Measurements from ENCODE around the gene MTHFSD. TPM values are rescaled to one million over a fixed set of nuclear protein-coding genes. Genes with fewer than 3 reads are reported as not detected.
A peak's percentile ranks its signal among the peaks of the same experiment; 100 is the strongest.

The MTHFSD gene
- total RNA-seq, 3 donors from 2014 or later, result 18.9 to 21.2 (median 20.1) TPM

DNA sequence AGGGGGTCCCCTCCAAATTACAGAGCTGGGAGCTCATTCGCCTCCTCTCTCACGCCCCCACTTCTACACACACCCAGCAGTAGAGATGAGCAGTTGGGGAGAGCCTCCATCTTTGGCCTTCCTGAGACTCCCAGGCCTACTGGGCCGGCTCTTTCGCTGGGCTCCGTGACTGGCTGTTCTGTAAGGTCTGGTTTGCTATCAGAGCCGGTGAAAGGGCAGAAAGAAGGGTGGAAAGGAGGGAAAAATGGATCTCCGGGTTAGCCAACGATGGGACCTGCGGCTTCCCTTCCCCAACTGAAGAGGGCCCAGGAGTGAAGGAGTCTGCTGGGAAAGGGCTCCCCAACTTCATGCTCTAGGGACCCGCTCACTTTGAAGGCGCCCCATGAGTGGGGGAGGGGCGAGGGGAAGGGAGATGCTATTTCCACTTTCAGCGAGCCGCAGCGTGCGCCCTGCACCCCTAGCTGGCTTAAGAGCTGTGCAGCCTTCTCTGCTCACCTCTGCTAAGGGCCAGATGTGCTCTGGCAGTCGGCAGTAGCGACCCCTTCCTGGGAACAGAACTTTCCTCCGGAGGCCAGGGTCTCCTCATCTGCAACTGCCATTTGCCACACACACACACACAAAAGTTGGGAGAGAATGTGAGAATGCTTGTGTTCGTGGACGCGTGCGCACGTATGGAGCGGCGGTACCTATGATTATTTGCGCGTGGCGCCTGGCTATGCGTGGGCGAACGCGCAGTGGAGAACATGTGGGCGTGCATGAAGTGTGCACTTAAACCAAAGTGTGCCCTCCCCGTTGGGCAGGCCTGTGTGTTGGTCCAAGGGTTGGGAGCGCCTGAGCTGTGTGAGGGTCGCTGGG, 47.6 kb downstream of the MTHFSD start:
- Mint-ChIP-seq H3K4me3 (peak overlapping the region; percentile 68), H3K27me3 (ENCODE audit: low read depth) (peaks cover 72% of the 10 kb centered on the region)
- ATAC-seq, result no peak

DNA sequence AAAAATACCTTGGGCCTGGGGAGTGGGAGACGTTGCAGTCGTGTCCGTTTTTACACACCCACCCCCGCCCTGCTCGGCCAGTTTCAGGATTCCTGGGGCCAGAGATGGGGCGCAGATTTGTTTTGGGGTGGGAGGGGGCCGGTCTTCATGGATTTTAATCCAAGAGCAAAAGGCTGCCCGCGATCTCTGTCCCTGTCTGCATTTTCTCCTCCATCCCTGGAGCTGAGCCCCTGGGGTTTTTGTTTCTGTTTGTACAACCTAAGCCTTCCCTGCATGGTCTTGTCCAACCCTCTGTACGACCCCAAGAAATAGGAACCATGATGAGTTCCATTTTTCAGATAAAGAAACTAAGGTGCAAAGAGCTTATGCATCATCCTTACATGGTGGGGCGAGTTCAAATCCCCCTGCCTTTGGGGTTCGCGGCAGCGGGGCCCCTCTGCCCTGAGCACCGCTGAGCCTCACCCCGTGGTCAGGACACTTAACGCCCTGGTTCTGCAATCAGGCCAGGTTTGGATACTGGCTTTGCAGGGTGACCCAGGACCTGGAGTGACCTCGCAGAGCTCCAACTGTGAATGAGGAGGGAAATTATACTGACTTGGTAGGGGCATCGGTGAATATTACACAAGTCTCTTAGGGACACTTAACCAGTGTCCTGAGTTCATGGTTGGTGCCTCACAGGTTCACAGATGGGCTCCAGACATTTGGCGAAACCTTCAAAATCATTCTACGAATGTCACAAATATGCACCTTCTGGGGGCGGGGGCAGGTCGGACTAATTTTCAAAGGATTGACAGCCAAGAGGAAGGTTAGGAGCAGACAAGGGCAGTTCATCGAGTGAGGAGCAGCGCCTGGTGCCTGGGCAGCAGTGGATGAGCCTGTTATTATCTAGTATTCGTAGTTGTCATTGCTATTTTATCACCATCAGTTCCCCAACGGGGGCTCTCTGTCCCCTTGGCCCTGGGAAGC, 48.9 kb downstream of the MTHFSD start:
- Mint-ChIP-seq H3K4me1 (ENCODE audit: low read depth) (peaks cover 27% of the 10 kb centered on the region), H3K9me3 (no peaks in the 10 kb centered on the region), H3K4me3 (peak overlapping the region; percentile 43), H3K27me3 (ENCODE audit: low read depth) (peaks cover 75% of the 10 kb centered on the region), H3K36me3 (ENCODE audit: insufficient read depth) (no peaks in the 10 kb centered on the region)
- no peak for ATAC-seq
- no peak for DNase-seq

More for the DNA sequence above, 47.6 kb downstream of the MTHFSD start:
- no peak for DNase-seq
- Mint-ChIP-seq H3K9me3 (no peaks in the 10 kb centered on the region), H3K4me1 (ENCODE audit: low read depth) (peaks cover 30% of the 10 kb centered on the region), H3K36me3 (ENCODE audit: insufficient read depth) (no peaks in the 10 kb centered on the region)

- Mint-ChIP-seq H3K4me1 (ENCODE audit: low read depth) (peaks cover 24% of the 10 kb centered on the region), H3K36me3 (ENCODE audit: insufficient read depth) (no peaks in the 10 kb centered on the region), H3K27me3 (ENCODE audit: low read depth) (peaks cover 80% of the 10 kb centered on the region), H3K4me3 (no peak overlapping the region), H3K9me3 (no peaks in the 10 kb centered on the region)
- no peak for ATAC-seq
- DNase-seq, result no peak
These were observed 49.7 kb downstream of the MTHFSD start for GRCh38 chr16:86505185-86505898.

DNA sequence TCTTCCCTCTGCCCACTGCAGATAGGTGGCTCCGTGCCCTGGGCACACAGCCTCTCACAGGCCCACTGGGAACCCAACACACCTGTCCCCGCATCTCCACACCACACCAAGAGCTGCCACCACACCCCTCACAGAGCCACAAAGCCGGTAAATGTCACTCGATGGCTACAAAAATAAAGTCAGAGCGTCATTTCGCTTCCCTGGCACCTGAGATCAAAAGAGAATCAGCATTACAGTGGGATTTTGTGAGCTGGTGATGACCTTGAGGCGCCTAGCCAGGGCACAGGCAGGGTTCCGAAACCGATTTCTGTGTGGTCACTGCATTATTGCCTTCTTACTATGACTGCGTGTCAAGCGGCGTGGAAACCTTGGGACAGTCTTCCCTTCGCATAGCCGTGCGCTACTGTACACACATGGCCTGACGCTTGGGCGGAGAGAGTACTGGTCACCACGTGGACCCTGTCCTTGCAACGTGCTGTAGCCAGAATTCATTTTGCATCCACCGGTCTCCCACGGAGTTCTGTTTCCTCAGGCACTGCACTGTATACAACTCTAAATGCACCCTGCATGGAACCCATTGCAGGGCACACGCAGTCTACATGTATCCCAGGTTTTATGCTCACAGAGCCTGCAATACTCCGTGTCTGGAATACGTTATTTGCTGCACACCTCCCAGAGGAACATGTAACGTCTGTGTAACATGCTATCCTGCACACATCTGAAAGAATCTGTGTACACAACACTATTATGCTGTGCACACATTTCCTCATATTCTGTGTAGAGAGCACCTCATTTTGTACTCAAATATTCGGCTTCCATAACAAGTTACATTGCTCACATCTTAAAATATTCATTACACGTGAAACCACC, 50.5 kb downstream of the MTHFSD start:
- DNase-seq (no peak), ATAC-seq (no peak)
- H3K36me3 Mint-ChIP-seq (ENCODE audit: insufficient read depth), result no peaks in the 10 kb centered on the region
- peaks cover 24% of the 10 kb centered on the region for H3K4me1 Mint-ChIP-seq (ENCODE audit: low read depth)
- H3K9me3 Mint-ChIP-seq, result no peaks in the 10 kb centered on the region
- peaks cover 87% of the 10 kb centered on the region for H3K27me3 Mint-ChIP-seq (ENCODE audit: low read depth)
- no peak overlapping the region for H3K4me3 Mint-ChIP-seq

- ATAC-seq (no peak), DNase-seq (no peak)
- Mint-ChIP-seq H3K4me3 (no peak overlapping the region), H3K36me3 (ENCODE audit: insufficient read depth) (no peaks in the 10 kb centered on the region), H3K4me1 (ENCODE audit: low read depth) (peaks cover 20% of the 10 kb centered on the region), H3K27me3 (ENCODE audit: low read depth) (peaks cover 88% of the 10 kb centered on the region), H3K9me3 (no peaks in the 10 kb centered on the region)
These were observed 51.2 kb downstream of the MTHFSD start for GRCh38 chr16:86503830-86504229.

- peaks cover 20% of the 10 kb centered on the region for H3K4me1 Mint-ChIP-seq (ENCODE audit: low read depth)
- no peaks in the 10 kb centered on the region for H3K9me3 Mint-ChIP-seq
- no peaks in the 10 kb centered on the region for H3K36me3 Mint-ChIP-seq (ENCODE audit: insufficient read depth)
- DNase-seq (no peak), ATAC-seq (no peak)
- H3K27me3 Mint-ChIP-seq (ENCODE audit: low read depth), result peaks cover 90% of the 10 kb centered on the region
- no peak overlapping the region for H3K4me3 Mint-ChIP-seq
These were observed 51.9 kb downstream of the MTHFSD start for GRCh38 chr16:86502856-86503748.

GRCh38 chr16:86501989-86502855, 52.8 kb downstream of the MTHFSD start:
- no peak for ATAC-seq
- DNase-seq, result no peak
- Mint-ChIP-seq H3K27me3 (ENCODE audit: low read depth) (peaks cover 86% of the 10 kb centered on the region), H3K9me3 (no peaks in the 10 kb centered on the region), H3K36me3 (ENCODE audit: insufficient read depth) (no peaks in the 10 kb centered on the region), H3K4me1 (ENCODE audit: low read depth) (peaks cover 14% of the 10 kb centered on the region), H3K4me3 (no peak overlapping the region)

DNA sequence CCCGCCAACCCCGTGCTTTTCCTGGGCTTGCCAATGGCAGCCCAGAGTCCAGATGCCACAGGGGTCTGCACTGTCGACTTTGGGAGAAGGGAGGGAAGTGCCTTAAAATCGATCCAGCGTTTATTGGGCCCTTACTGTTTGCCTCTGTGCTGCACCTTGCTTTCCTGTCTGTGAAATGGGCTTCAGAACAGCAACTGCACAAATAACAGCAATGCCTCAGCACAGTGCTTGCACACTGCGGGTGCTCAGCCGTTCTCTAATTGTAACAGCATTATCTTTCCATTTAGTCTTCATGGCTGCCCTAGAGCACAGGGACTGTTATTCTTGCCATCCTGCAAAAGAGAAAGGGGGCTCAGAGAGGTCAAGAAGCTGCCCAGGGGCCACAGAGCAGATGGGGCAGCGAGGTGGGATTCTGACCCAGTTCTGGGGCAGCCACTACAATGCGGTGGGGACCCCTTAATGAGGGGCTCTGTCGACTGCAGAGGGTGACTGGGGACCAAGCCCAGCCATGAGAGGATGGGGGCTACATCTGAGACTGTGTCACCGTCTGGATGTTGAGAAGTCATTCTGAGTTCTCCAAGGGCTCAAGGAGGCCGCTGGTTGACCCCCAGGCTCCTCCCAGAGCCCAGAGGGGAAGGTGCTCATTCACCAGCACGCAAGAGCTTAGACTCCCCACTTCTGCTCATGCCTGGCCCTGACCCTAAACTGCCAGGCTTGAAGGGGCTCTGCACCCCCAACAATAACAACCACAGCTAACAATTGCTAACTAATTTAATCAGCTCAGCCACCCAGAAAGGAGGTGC, 54.1 kb downstream of the MTHFSD start:
- H3K9me3 Mint-ChIP-seq, result no peaks in the 10 kb centered on the region
- peaks cover 85% of the 10 kb centered on the region for H3K27me3 Mint-ChIP-seq (ENCODE audit: low read depth)
- no peaks in the 10 kb centered on the region for H3K36me3 Mint-ChIP-seq (ENCODE audit: insufficient read depth)
- H3K4me3 Mint-ChIP-seq, result no peak overlapping the region
- ATAC-seq (no peak), DNase-seq (no peak)
- H3K4me1 Mint-ChIP-seq (ENCODE audit: low read depth), result peaks cover 8% of the 10 kb centered on the region

- no peaks in the 10 kb centered on the region for H3K36me3 Mint-ChIP-seq (ENCODE audit: insufficient read depth)
These were observed 54.9 kb downstream of the MTHFSD start for GRCh38 chr16:86499889-86500707.

GRCh38 chr16:86499440-86499786, 55.6 kb downstream of the MTHFSD start:
- Mint-ChIP-seq H3K36me3 (ENCODE audit: insufficient read depth) (no peaks in the 10 kb centered on the region), H3K4me3 (no peak overlapping the region), H3K27me3 (ENCODE audit: low read depth) (peaks cover 85% of the 10 kb centered on the region), H3K9me3 (no peaks in the 10 kb centered on the region), H3K4me1 (ENCODE audit: low read depth) (peaks cover 3% of the 10 kb centered on the region)
- no peak for ATAC-seq
- no peak for DNase-seq

More at GRCh38 chr16:86499889-86500707, 54.9 kb downstream of the MTHFSD start:
- Mint-ChIP-seq H3K27me3 (ENCODE audit: low read depth) (peaks cover 87% of the 10 kb centered on the region), H3K4me1 (ENCODE audit: low read depth) (peaks cover 5% of the 10 kb centered on the region), H3K9me3 (no peaks in the 10 kb centered on the region), H3K4me3 (no peak overlapping the region)
- ATAC-seq, result no peak
- DNase-seq, result no peak

Measured in activated T-cell treated with anti-CD3 and anti-CD28 coated beads, Interleukin-2, amount 50 U/mL, for 4 hours (primary cell).